K562 (cell line): ENCODE data around the gene GMDS. TPM values are rescaled to one million over a fixed set of nuclear protein-coding genes. Genes with fewer than 3 reads are reported as not detected.

Experiments
- ATAC-seq: fragments of 200-7000 bp; cut with Tn5 transposase; 3 replicates; pipeline ENCODE4 v1.9.1; 2020; ENCODE audit warnings: moderate library complexity
- BruUV-seq: library from RNA; stranded (reverse); fragments of 400-500 nt; replicated peaks from 2 replicates; lab custom pipeline; 2021; lab: Mats Ljungman, UMichigan
- CTCF ChIA-PET: fragments of 300-600 bp; formaldehyde crosslinking; extraction: SDS; loops from one replicate; lab custom pipeline; 2021; ENCODE audit warnings: low intra/inter-chr PET ratio; lab: Yijun Ruan, JAX
- POLR2A ChIA-PET: fragments of 300-600, 350-650 bp; sonication (Branson Sonifier 250); formaldehyde crosslinking; extraction: SDS; loops from one replicate; lab custom pipeline; 2021; ENCODE audit warnings: antibody characterized with exemption, inconsistent platforms; lab: Yijun Ruan, JAX
- DNase-seq, 4 experiments: peaks; one replicate each; pipeline versions ENCODE4 v3.0.0 to v3.0.0-alpha.2; 2011 to 2018; ENCODE audit warnings: low spot score in 3 of 4, mixed read lengths in 3 of 4; ENCODE audit errors: extremely low read depth in 1 of 4
- FAIRE-seq: peaks from 2 replicates; lab custom pipeline; 2011; peaks lifted over from hg19 to GRCh38; lab: Jason Lieb, UNC
- H2AFZ ChIP-seq: 2 replicates; pipeline ENCODE4 v1.6.0; 2011; ENCODE audit warnings: low read depth, low read length, control low read depth, inconsistent platforms
- H3K27ac ChIP-seq: fragments of 200-600 bp; 3 replicates; pipeline ENCODE4 v1.8.0; 2011; ENCODE audit warnings: low read depth, mild to moderate bottlenecking, control low read depth, inconsistent platforms, low read length, moderate library complexity, mixed read lengths; ENCODE audit errors: extremely low read depth
- H3K27me3 ChIP-seq, 2 experiments: fragments of 300-600 bp in 1 of 2; 2 replicates in 1 of 2; 3 replicates in 1 of 2; pipeline versions ENCODE4 v1.6.0 to v1.8.0; 2011; ENCODE audit warnings: inconsistent platforms in 2 of 2, low read length in 2 of 2, mild to moderate bottlenecking in 1 of 2, mixed read lengths in 1 of 2, moderate library complexity in 1 of 2; ENCODE audit not compliant: control insufficient read depth in 2 of 2, insufficient read depth in 2 of 2
- H3K36me3 ChIP-seq: fragments of 300-600 bp; 3 replicates; pipeline ENCODE4 v1.8.0; 2011; ENCODE audit warnings: mild to moderate bottlenecking, low read length, inconsistent platforms; ENCODE audit not compliant: control insufficient read depth, insufficient read depth
- H3K4me1 ChIP-seq, 2 experiments: fragments of 200-600 bp in 1 of 2; replicated peaks in 1 of 2; 2 replicates in 1 of 2; 3 replicates in 1 of 2; pipeline versions ENCODE4 v1.5.1 to v1.8.0; 2011; ENCODE audit warnings: inconsistent platforms in 2 of 2, low read length in 2 of 2, mild to moderate bottlenecking in 1 of 2, mixed read lengths in 1 of 2, moderate library complexity in 1 of 2; ENCODE audit not compliant: control insufficient read depth in 2 of 2, insufficient read depth in 2 of 2
- H3K4me2 ChIP-seq: 2 replicates; pipeline ENCODE4 v1.6.1; 2011; ENCODE audit warnings: low read length, control low read depth, inconsistent platforms, mixed read lengths; ENCODE audit not compliant: insufficient read depth
- H3K4me3 ChIP-seq: fragments of 200-600 bp; sonication (generic), shearing (Covaris generic); 2 replicates; pipeline ENCODE4 v1.5.1; 2016; ENCODE audit warnings: control low read depth, inconsistent platforms
- H3K79me2 ChIP-seq: fragments of 200-600 bp; 3 replicates; pipeline ENCODE4 v1.8.0; 2011; ENCODE audit warnings: low read length, inconsistent platforms; ENCODE audit not compliant: control insufficient read depth, insufficient read depth
- H3K9ac ChIP-seq, 2 experiments: 2 replicates each; pipeline versions ENCODE4 v1.6.0 to v1.6.1; 2011; ENCODE audit warnings: low read depth in 2 of 2, low read length in 2 of 2, control low read depth in 1 of 2, inconsistent platforms in 1 of 2, mild to moderate bottlenecking in 1 of 2, mixed read lengths in 1 of 2; ENCODE audit not compliant: insufficient read depth in 1 of 2
- H3K9me1 ChIP-seq: one replicate; pipeline ENCODE4 v1.6.0; 2011; ENCODE audit warnings: inconsistent platforms, mild to moderate bottlenecking, low read length, moderate library complexity; ENCODE audit not compliant: control insufficient read depth, insufficient read depth
- H3K9me3 ChIP-seq: replicated peaks from 2 replicates; pipeline ENCODE4 v1.5.1; 2011; ENCODE audit warnings: low read depth, low read length, inconsistent platforms; ENCODE audit not compliant: control insufficient read depth, insufficient read depth
- H4K20me1 ChIP-seq: replicated peaks from 2 replicates; pipeline ENCODE4 v1.6.1; 2011; ENCODE audit warnings: low read length, inconsistent platforms, mixed read lengths; ENCODE audit not compliant: control insufficient read depth, insufficient read depth
- CEBPB ChIP-seq: fragments of 450-650 bp; IDR thresholded peaks from 2 replicates; pipeline ENCODE4 v1.6.1; 2016; ENCODE audit warnings: missing genetic modification characterization, missing compliant biosample characterization
- E2F4 ChIP-seq: sonication (generic); formaldehyde crosslinking; IDR thresholded peaks from 2 replicates; pipeline ENCODE4 v1.8.0; 2022; ENCODE audit warnings: mild to moderate bottlenecking, low read depth, missing genetic modification reagents
- FOXM1 ChIP-seq, 2 experiments: fragments of 450-650 bp in 1 of 2; sonication (generic) in 1 of 2; formaldehyde crosslinking in 1 of 2; IDR thresholded peaks; 2 replicates each; pipeline versions ENCODE4 v1.6.1 to v1.9.0; 2017 to 2022; ENCODE audit warnings: low read depth in 2 of 2, mild to moderate bottlenecking in 2 of 2, missing genetic modification reagents in 1 of 2, moderate library complexity in 1 of 2
- GTF3C2 ChIP-seq: IDR thresholded peaks from 3 replicates; pipeline ENCODE4 v1.6.1; 2011; ENCODE audit warnings: borderline replicate concordance, mild to moderate bottlenecking, moderate library complexity; ENCODE audit not compliant: insufficient read length; ENCODE audit errors: extremely low read depth
- LARP7 ChIP-seq: fragments of 450-650 bp; IDR thresholded peaks from 2 replicates; pipeline ENCODE4 v1.6.1; 2016
- RB1 ChIP-seq: fragments of 450-650 bp; IDR thresholded peaks from 2 replicates; pipeline ENCODE4 v1.6.1; 2017; ENCODE audit warnings: low read depth, mild to moderate bottlenecking
- TCF15 ChIP-seq: fragments of 250-450 bp; sonication (Bioruptor Pico); IDR thresholded peaks from 2 replicates; pipeline ENCODE4 v1.8.0; 2022; ENCODE audit warnings: moderate library complexity, mild to moderate bottlenecking, inconsistent platforms
- WHSC1 ChIP-seq: IDR thresholded peaks from one replicate; pipeline ENCODE4 v1.6.1; 2012; ENCODE audit warnings: low read length, control low read depth, inconsistent platforms
- ZNF76 ChIP-seq: fragments of 250-450 bp; sonication (Bioruptor Pico); IDR thresholded peaks from 2 replicates; pipeline ENCODE4 v1.4.0; 2020; ENCODE audit warnings: mild to moderate bottlenecking, moderate library complexity, borderline replicate concordance
- WGBS: fragments of 100-300 bp; shearing (Covaris generic); methylation state at CpG from one replicate; pipeline ENCODE4 v1.1.6; 2016; ENCODE audit warnings: low coverage, mixed read lengths; ENCODE audit not compliant: insufficient coverage; ENCODE audit errors: missing lambda C conversion rate; 5-methylcytosine and 5-hydroxymethylcytosine counted together
- in situ Hi-C: fragments of 300-500 bp; cut with MboI; formaldehyde crosslinking; loops from 4 replicates; pipeline ENCODE4 v1.15.0; 2018; ENCODE audit warnings: inconsistent platforms, mixed read lengths
- intact Hi-C: fragments of 100-400 bp; cut with micrococcal nuclease; formaldehyde crosslinking; loops from 2 replicates; pipeline ENCODE4 v1.14.2; 2022
- polyA plus RNA-seq, 8 experiments: library from polyadenylated mRNA; depleted of rRNA in 4 of 8; stranded (reverse) in 5 of 8; unstranded in 3 of 8; fragments of >200 nt; fragmentation: Nextera tagmentation in 2 of 8; fragmentation: Illumina TruSeq in 1 of 8; extraction: Ambion mirVana in 2 of 8; extraction: Trizol in 1 of 8; gene quantifications; 2 replicates each; pipeline versions ENCODE4 v1.2.1 to v1.2.3, GENCODE V29; 2011 to 2014; ENCODE audit warnings: inconsistent platforms in 1 of 8, missing spikeins in 1 of 8
- total RNA-seq, 7 experiments: library from RNA; depleted of rRNA in 6 of 7; stranded (reverse); fragments of >200 nt in 6 of 7; fragmentation: Illumina TruSeq in 2 of 7; extraction: Trizol in 2 of 7; gene quantifications; 2 replicates each; pipeline versions ENCODE4 v1.2.1 to v1.2.3, GENCODE V29; 2011 to 2021; ENCODE audit warnings: low replicate concordance in 1 of 7

Gene GMDS
- total and polyA plus RNA-seq, 9 of the 15 experiments (the other 6 are each of a cell fraction or from before 2014, with no cell fraction given) = 0.48 to 31.8 (median 13.4) TPM

- H2AFZ ChIP-seq = no peak overlapping the region
- POLR2A ChIA-PET = interaction anchor here (1.2 to 2.9 kb wide), 2 partner anchors 8 to 12 kb away, joined by 3 to 14 read pairs; no protein-coding TSS in a partner anchor
- H3K79me2 ChIP-seq = no peaks in the 10 kb centered on the region
- no peaks in the 10 kb centered on the region for H3K9me3 ChIP-seq
- H3K27ac ChIP-seq = no peak overlapping the region
- no peak overlapping the region for H3K4me2 ChIP-seq
- no peak overlapping the region for H3K4me3 ChIP-seq
- H3K4me1 ChIP-seq = no peaks in the 10 kb centered on the region
- CTCF ChIA-PET = no interaction called here
- no peaks in the 10 kb centered on the region for H3K36me3 ChIP-seq
- H3K27me3 ChIP-seq = peaks cover 13 to 28% of the 10 kb centered on the region in 2 experiments
- no peak for ATAC-seq
- peaks cover 3% of the 10 kb centered on the region; the same call in 1 of the 2 replicates for H4K20me1 ChIP-seq
- DNase-seq = no peak
- FAIRE-seq = no peak
- no TSS peak for BruUV-seq
- no peak overlapping the region for H3K9ac ChIP-seq
- WGBS = 2% methylated on average over 6 of the region's 6 CpGs
- in situ Hi-C loops (no loop called here), intact Hi-C loops (no loop called here)
- no peaks in the 10 kb centered on the region for H3K9me1 ChIP-seq
- no peak for TF ChIP-seq ZNF76 (CRISPR knock-in tag)
- no peak for TF ChIP-seq FOXM1 (IDR thresholded peaks at IDR 0.05; ENCODE audit: low read depth)
- no peak for TF ChIP-seq FOXM1 (CRISPR knock-in tag; IDR thresholded peaks at IDR 0.05; ENCODE audit: low read depth)
- no peak for TF ChIP-seq WHSC1
- TF ChIP-seq E2F4 (CRISPR knock-in tag) = no peak
- TF ChIP-seq GTF3C2 = no peak
- no peak for TF ChIP-seq TCF15 (CRISPR knock-in tag)
- no peak for TF ChIP-seq LARP7
- TF ChIP-seq CEBPB (tag) = no peak
- TF ChIP-seq RB1 = no peak
Measured at GRCh38 chr6:1711136-1711535, 534.3 kb downstream of the GMDS start.
